Smooth muscle cell of the umbilical artery (primary cell): ENCODE measurements around the gene ABCD3. TPM values are rescaled to one million over a fixed set of nuclear protein-coding genes. Genes with fewer than 3 reads are reported as not detected.

Source experiments
- total RNA-seq: library from RNA; depleted of rRNA; stranded (reverse); fragments of >200 nt; gene quantifications from 2 replicates; pipeline ENCODE4 v1.2.3, GENCODE V29; 2014

ABCD3 gene
- total RNA-seq, result 54.5 and 54.6 TPM in 2 replicates

GRCh38 chr1:94417978-94418663, at the start of gene ABCD3:
Gene ABCD3, plus strand, starts transcription at chr1:94418389. Its CDS starts 90 bp downstream, at chr1:94418479.

GRCh38 chr1:94541246-94542087, 123.3 kb downstream of the ABCD3 start, which contains the start of gene F3:
Gene F3, minus strand, starts transcription at chr1:94541759. Its CDS starts 123 bp downstream, at chr1:94541636.

Other genes starting within 250 kb of the ABCD3 start
- 7.7 and 40.0 TPM in 2 replicates for gene ARHGAP29, start 180.8 kb upstream of the ABCD3 start, total RNA-seq
- 62.7 and 94.4 TPM in 2 replicates for gene F3, start 123.4 kb downstream of the ABCD3 start, total RNA-seq